GM12872 (cell line): ENCODE results near the gene CIAO3.

Source experiments
- CTCF ChIP-seq: IDR thresholded peaks from 3 replicates; pipeline ENCODE4 v1.5.1; 2011; ENCODE audit warnings: low read depth, mild to moderate bottlenecking, low read length, moderate library complexity; ENCODE audit not compliant: insufficient read depth

Gene CIAO3

GRCh38 chr16:785563-786535 lies 45.1 kb upstream of the CIAO3 start:
- peak; percentile 74 for TF ChIP-seq CTCF

GRCh38 chr16:784431-784830 lies 43.6 kb upstream of the CIAO3 start:
- TF ChIP-seq CTCF, result no peak

GRCh38 chr16:783404-784161 lies 42.8 kb upstream of the CIAO3 start:
- TF ChIP-seq CTCF, result no peak

- no peak for TF ChIP-seq CTCF
Measured at GRCh38 chr16:782766-783403, 42.1 kb upstream of the CIAO3 start.

- TF ChIP-seq CTCF, result no peak
Measured at GRCh38 chr16:782258-782657, 41.5 kb upstream of the CIAO3 start.

GRCh38 chr16:781346-782010 lies 40.7 kb upstream of the CIAO3 start:
- TF ChIP-seq CTCF, result no peak
